ENCODE measurements around the gene TTC27.
A peak's percentile ranks its signal among the peaks of the same experiment; 100 is the strongest.
"Not testable (repeated sequence)": the region's sequence is repeated elsewhere in the genome, so short reads cannot be mapped to it uniquely, and the experiment has no call there.

The TTC27 gene

GRCh38 chr2:32720771-32721170, 92.9 kb downstream of the TTC27 start:
- no peak for DNase-seq

- DNase-seq = no peak
These were observed 93.5 kb downstream of the TTC27 start for GRCh38 chr2:32721376-32721775.

- DNase-seq = no peak
These were observed 95.7 kb downstream of the TTC27 start for GRCh38 chr2:32723467-32724079.

- DNase-seq = not testable (repeated sequence)
These were observed 98.8 kb downstream of the TTC27 start for GRCh38 chr2:32726678-32727077.

- DNase-seq = no peak
These were observed 99.3 kb downstream of the TTC27 start for GRCh38 chr2:32727157-32727556.

- not testable (repeated sequence) for DNase-seq
These were observed 103.1 kb downstream of the TTC27 start for GRCh38 chr2:32730958-32731357.

GRCh38 chr2:32732120-32732519, 104.3 kb downstream of the TTC27 start:
- DNase-seq = no peak

GRCh38 chr2:32732912-32733472, 105.1 kb downstream of the TTC27 start:
- DNase-seq = no peak

GRCh38 chr2:32735348-32735747, 107.5 kb downstream of the TTC27 start:
- DNase-seq = no peak

- no peak for DNase-seq
These were observed 111.1 kb downstream of the TTC27 start for GRCh38 chr2:32738939-32739338.

- no peak for DNase-seq
These were observed 111.8 kb downstream of the TTC27 start for GRCh38 chr2:32739664-32740063.

- DNase-seq = no peak
These were observed 113.7 kb downstream of the TTC27 start for GRCh38 chr2:32741575-32741974.

GRCh38 chr2:32742376-32742775, 114.5 kb downstream of the TTC27 start:
- DNase-seq = no peak

- no peak for DNase-seq
These were observed 115.8 kb downstream of the TTC27 start for GRCh38 chr2:32743480-32744236.

- DNase-seq = no peak
These were observed 117.3 kb downstream of the TTC27 start for GRCh38 chr2:32745191-32745590.

GRCh38 chr2:32745675-32746074, 117.8 kb downstream of the TTC27 start:
- DNase-seq = no peak

GRCh38 chr2:32746669-32747068, 118.8 kb downstream of the TTC27 start:
- DNase-seq = no peak

GRCh38 chr2:32748158-32748557, 120.3 kb downstream of the TTC27 start:
- DNase-seq = no peak

- DNase-seq = no peak
These were observed 123.0 kb downstream of the TTC27 start for GRCh38 chr2:32750880-32751279.

- DNase-seq = no peak
These were observed 124.4 kb downstream of the TTC27 start for GRCh38 chr2:32752205-32752604.

- DNase-seq = no peak
These were observed 125.1 kb downstream of the TTC27 start for GRCh38 chr2:32752952-32753351.

GRCh38 chr2:32754676-32755075, 126.8 kb downstream of the TTC27 start:
- not testable (repeated sequence) for DNase-seq

GRCh38 chr2:32755666-32756065, 127.8 kb downstream of the TTC27 start:
- no peak for DNase-seq

- peak in 1 of 5 donors; percentile 41 for DNase-seq
These were observed 128.4 kb downstream of the TTC27 start for GRCh38 chr2:32756074-32756727.
